Measurements from ENCODE around the gene FBXW7. TPM values are rescaled to one million over a fixed set of nuclear protein-coding genes. Genes with fewer than 3 reads are reported as not detected.

FBXW7 gene
- polyA plus RNA-seq, 1 of the 3 experiments (the other 2 are of a cell fraction): 7.7 TPM

DNA sequence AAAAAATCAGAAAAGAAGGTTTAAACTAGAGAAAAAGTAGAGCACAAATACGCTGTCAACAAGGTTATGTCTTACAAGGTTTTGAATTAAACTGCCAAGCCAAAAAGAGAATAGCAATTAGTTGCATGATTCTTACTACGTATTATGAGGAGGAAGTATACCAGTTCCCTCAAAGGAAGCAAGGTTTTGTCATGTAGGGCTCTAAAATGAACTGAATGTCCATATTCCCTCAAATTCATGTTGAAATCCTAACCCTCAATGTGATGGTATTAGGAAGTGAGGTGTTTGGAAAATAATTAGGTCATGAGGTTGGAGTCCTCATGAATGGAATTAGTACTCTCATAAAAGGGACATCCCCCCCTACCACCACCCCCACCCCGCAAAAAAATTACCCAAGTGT, 201.0 kb downstream of the FBXW7 start:
- no peak overlapping the region for H2AFZ ChIP-seq (ENCODE audit: low read depth)
- no peaks in the 10 kb centered on the region for H3K9me2 ChIP-seq
- no peaks in the 10 kb centered on the region for H3K4me1 ChIP-seq (ENCODE audit: control insufficient read depth in 1 of 2, insufficient read depth in 2 of 2, low read depth in 1 of 2, low read length in 1 of 2)
- WGBS (ENCODE audit: low lambda C conversion rate): 68% methylated on average over 3 of the region's 3 CpGs
- ChIA-PET CTCF (no interaction called here), POLR2A (no interaction called here)
- DNase-seq: no peak
- no peaks in the 10 kb centered on the region for H4K20me1 ChIP-seq (ENCODE audit: insufficient read depth)
- no peak overlapping the region for H3K4me2 ChIP-seq
- peaks cover 3% of the 10 kb centered on the region for H3F3A ChIP-seq (replicated peaks; ENCODE audit: insufficient read depth)
- no peak overlapping the region for H3K27ac ChIP-seq (ENCODE audit: low read depth in 2 of 2, low read length in 1 of 2)
- H3K9me3 ChIP-seq: no peaks in the 10 kb centered on the region
- H3K36me3 ChIP-seq (replicated peaks in 1 of 2; ENCODE audit: control insufficient read depth in 1 of 2, insufficient read depth in 2 of 2, low read length in 1 of 2): peaks cover 46 to 68% of the 10 kb centered on the region in 2 experiments
- H3K4me3 ChIP-seq (ENCODE audit: low read depth in 2 of 2, low read length in 1 of 2): no peak overlapping the region
- TF ChIP-seq EZH2phosphoT487 (IDR thresholded peaks at IDR 0.05; ENCODE audit: borderline replicate concordance, low read depth) (no peak), TAF1 (IDR thresholded peaks at IDR 0.05; ENCODE audit: borderline replicate concordance, low read depth, low read length) (no peak), EP300 (IDR thresholded peaks at IDR 0.05; ENCODE audit: borderline replicate concordance in 1 of 2, low read depth in 1 of 2, low read length in 1 of 2) (no peak), FOXM1 (IDR thresholded peaks at IDR 0.05; ENCODE audit: low read depth) (no peak), RXRA (IDR thresholded peaks at IDR 0.05; ENCODE audit: borderline replicate concordance, low read depth) (no peak), FOSL2 (IDR thresholded peaks at IDR 0.05; ENCODE audit: borderline replicate concordance, low read depth) (no peak), RFX5 (IDR thresholded peaks at IDR 0.05; ENCODE audit: low read length) (no peak), RAD21 (IDR thresholded peaks at IDR 0.05; ENCODE audit: low read length) (no peak), GABPA (IDR thresholded peaks at IDR 0.05; ENCODE audit: low read depth) (no peak), RCOR1 (IDR thresholded peaks at IDR 0.05; ENCODE audit: low read length) (no peak), NFIC (IDR thresholded peaks at IDR 0.05; ENCODE audit: borderline replicate concordance) (no peak)
- TF ChIP-seq, protein P1, sequence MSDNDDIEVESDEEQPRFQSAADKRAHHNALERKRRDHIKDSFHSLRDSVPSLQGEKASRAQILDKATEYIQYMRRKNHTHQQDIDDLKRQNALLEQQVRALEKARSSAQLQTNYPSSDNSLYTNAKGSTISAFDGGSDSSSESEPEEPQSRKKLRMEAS (IDR thresholded peaks at IDR 0.05; ENCODE audit: low read depth): no peak
- TF ChIP-seq, protein P2, sequence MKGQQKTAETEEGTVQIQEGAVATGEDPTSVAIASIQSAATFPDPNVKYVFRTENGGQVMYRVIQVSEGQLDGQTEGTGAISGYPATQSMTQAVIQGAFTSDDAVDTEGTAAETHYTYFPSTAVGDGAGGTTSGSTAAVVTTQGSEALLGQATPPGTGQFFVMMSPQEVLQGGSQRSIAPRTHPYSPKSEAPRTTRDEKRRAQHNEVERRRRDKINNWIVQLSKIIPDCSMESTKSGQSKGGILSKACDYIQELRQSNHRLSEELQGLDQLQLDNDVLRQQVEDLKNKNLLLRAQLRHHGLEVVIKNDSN (IDR thresholded peaks at IDR 0.05; ENCODE audit: borderline replicate concordance, low read depth): no peak
- TF ChIP-seq, protein P3, sequence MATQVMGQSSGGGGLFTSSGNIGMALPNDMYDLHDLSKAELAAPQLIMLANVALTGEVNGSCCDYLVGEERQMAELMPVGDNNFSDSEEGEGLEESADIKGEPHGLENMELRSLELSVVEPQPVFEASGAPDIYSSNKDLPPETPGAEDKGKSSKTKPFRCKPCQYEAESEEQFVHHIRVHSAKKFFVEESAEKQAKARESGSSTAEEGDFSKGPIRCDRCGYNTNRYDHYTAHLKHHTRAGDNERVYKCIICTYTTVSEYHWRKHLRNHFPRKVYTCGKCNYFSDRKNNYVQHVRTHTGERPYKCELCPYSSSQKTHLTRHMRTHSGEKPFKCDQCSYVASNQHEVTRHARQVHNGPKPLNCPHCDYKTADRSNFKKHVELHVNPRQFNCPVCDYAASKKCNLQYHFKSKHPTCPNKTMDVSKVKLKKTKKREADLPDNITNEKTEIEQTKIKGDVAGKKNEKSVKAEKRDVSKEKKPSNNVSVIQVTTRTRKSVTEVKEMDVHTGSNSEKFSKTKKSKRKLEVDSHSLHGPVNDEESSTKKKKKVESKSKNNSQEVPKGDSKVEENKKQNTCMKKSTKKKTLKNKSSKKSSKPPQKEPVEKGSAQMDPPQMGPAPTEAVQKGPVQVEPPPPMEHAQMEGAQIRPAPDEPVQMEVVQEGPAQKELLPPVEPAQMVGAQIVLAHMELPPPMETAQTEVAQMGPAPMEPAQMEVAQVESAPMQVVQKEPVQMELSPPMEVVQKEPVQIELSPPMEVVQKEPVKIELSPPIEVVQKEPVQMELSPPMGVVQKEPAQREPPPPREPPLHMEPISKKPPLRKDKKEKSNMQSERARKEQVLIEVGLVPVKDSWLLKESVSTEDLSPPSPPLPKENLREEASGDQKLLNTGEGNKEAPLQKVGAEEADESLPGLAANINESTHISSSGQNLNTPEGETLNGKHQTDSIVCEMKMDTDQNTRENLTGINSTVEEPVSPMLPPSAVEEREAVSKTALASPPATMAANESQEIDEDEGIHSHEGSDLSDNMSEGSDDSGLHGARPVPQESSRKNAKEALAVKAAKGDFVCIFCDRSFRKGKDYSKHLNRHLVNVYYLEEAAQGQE (IDR thresholded peaks at IDR 0.05; ENCODE audit: low read depth, low read length): no peak
- TF ChIP-seq, protein P4, sequence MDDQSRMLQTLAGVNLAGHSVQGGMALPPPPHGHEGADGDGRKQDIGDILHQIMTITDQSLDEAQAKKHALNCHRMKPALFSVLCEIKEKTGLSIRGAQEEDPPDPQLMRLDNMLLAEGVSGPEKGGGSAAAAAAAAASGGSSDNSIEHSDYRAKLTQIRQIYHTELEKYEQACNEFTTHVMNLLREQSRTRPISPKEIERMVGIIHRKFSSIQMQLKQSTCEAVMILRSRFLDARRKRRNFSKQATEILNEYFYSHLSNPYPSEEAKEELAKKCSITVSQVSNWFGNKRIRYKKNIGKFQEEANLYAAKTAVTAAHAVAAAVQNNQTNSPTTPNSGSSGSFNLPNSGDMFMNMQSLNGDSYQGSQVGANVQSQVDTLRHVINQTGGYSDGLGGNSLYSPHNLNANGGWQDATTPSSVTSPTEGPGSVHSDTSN (IDR thresholded peaks at IDR 0.05): no peak
- no peaks in the 10 kb centered on the region for H3K27me3 ChIP-seq (ENCODE audit: insufficient read depth)
- no peaks in the 10 kb centered on the region for H3K79me2 ChIP-seq (ENCODE audit: insufficient read depth)
- H3K9ac ChIP-seq: no peak overlapping the region
